ENCODE results near the gene CAVIN4.
A peak's percentile ranks its signal among the peaks of the same experiment; 100 is the strongest.

CAVIN4 gene

DNA sequence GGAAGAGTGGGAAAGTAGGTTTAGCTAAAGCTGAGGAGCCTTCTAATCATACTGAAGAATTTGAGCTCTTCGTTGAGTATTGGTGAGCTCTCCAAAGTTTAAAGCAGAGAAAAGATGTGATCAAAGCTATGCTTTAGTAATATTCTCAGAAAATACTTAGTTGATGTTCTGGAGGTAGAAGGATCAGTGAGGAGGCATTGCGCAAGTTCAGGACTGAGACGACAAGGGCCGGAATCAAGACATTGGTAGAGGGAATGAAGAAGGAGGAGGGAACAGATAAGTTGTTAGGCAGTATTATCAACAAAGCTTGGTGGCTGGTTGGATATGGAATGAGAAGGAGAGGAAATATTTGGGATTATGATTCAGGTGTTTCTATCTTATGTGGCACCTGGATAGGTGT lies 7.1 kb downstream of the CAVIN4 start:
- H3K4me3 ChIP-seq (ENCODE audit: low read depth, low read length), result no peak overlapping the region
- no peak for DNase-seq (ENCODE audit: low read depth)
- TF ChIP-seq, protein P1, sequence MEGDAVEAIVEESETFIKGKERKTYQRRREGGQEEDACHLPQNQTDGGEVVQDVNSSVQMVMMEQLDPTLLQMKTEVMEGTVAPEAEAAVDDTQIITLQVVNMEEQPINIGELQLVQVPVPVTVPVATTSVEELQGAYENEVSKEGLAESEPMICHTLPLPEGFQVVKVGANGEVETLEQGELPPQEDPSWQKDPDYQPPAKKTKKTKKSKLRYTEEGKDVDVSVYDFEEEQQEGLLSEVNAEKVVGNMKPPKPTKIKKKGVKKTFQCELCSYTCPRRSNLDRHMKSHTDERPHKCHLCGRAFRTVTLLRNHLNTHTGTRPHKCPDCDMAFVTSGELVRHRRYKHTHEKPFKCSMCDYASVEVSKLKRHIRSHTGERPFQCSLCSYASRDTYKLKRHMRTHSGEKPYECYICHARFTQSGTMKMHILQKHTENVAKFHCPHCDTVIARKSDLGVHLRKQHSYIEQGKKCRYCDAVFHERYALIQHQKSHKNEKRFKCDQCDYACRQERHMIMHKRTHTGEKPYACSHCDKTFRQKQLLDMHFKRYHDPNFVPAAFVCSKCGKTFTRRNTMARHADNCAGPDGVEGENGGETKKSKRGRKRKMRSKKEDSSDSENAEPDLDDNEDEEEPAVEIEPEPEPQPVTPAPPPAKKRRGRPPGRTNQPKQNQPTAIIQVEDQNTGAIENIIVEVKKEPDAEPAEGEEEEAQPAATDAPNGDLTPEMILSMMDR (IDR thresholded peaks at IDR 0.05; ENCODE audit: low read depth, low read length, missing control alignments), result no peak
- in situ Hi-C loops (cut with HindIII; ENCODE audit: low sequenced_read_pairs), result loop anchor here (10.0 to 25.0 kb wide), 2 partner anchors 273 to 530 kb away; no protein-coding TSS in a partner anchor

- in situ Hi-C loops (cut with HindIII; ENCODE audit: low sequenced_read_pairs), result loop anchor here (10.0 to 25.0 kb wide), 2 partner anchors 274 to 531 kb away; no protein-coding TSS in a partner anchor
- H3K4me3 ChIP-seq (ENCODE audit: low read depth, low read length), result no peak overlapping the region
- DNase-seq (ENCODE audit: low read depth), result no peak
- TF ChIP-seq, protein P1 (IDR thresholded peaks at IDR 0.05; ENCODE audit: low read depth, low read length, missing control alignments), result no peak
Measured at GRCh38 chr9:100586093-100586492, 8.2 kb downstream of the CAVIN4 start.

- in situ Hi-C loops (cut with HindIII; ENCODE audit: low sequenced_read_pairs), result loop anchor here (10.0 to 25.0 kb wide), 2 partner anchors 275 to 533 kb away; no protein-coding TSS in a partner anchor
- H3K4me3 ChIP-seq (ENCODE audit: low read depth, low read length), result no peak overlapping the region
- no peak for DNase-seq (ENCODE audit: low read depth)
- TF ChIP-seq, protein P1 (IDR thresholded peaks at IDR 0.05; ENCODE audit: low read depth, low read length, missing control alignments), result no peak
Measured at GRCh38 chr9:100587375-100587774, 9.5 kb downstream of the CAVIN4 start.

DNA sequence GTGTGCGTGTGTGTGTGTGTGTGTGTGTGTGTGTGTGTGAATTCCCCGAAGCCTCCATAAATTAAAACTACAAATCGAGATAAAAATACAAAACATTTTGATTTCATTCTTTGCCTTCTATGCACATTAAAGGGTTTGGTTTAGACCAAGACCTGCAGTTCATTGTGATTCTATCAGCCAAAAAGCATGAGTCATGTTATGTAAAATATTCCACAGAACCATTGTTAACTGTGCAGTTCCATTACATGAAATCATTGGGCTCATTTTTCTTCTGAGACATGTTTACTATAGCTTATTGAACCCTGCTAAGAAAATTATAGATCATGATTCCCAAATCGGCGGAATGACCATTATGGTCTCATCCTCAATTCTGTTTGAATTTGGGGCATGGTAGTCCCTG lies 11.7 kb downstream of the CAVIN4 start:
- H3K4me3 ChIP-seq (ENCODE audit: low read depth, low read length), result no peak overlapping the region
- in situ Hi-C loops (cut with HindIII; ENCODE audit: low sequenced_read_pairs), result loop anchor here (10.0 to 25.0 kb wide), 2 partner anchors 277 to 535 kb away; no protein-coding TSS in a partner anchor
- DNase-seq (ENCODE audit: low read depth), result peak; percentile 71
- TF ChIP-seq, protein P1 (IDR thresholded peaks at IDR 0.05; ENCODE audit: low read depth, low read length, missing control alignments), result no peak

- in situ Hi-C loops (cut with HindIII; ENCODE audit: low sequenced_read_pairs), result loop anchor here (25.0 kb wide), 1 partner anchor 278 kb away; no protein-coding TSS in a partner anchor
- TF ChIP-seq, protein P1 (IDR thresholded peaks at IDR 0.05; ENCODE audit: low read depth, low read length, missing control alignments), result no peak
- H3K4me3 ChIP-seq (ENCODE audit: low read depth, low read length), result no peak overlapping the region
- DNase-seq (ENCODE audit: low read depth), result no peak
Measured at GRCh38 chr9:100590481-100590880, 12.6 kb downstream of the CAVIN4 start.

DNA sequence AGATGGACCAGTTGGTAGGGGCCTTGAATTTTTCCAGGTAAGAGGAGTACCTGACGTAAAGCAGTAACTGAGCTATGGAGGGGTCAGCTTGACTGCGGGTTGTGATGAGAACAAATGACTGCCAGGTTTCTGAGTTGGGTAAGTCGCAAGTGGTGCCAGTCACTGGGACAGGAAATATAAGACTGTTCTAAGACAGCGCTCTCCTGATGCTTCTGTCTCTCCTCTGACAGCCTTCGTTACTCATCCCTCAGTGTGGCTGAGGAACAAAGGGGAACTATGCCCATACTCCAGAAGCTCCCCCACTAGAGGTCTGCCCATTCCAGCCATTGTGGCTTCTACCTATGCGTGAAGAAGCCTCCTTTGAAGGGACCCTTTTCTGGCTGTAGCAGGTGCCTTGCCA lies 13.3 kb downstream of the CAVIN4 start:
- TF ChIP-seq, protein P1 (IDR thresholded peaks at IDR 0.05; ENCODE audit: low read depth, low read length, missing control alignments), result no peak
- DNase-seq (ENCODE audit: low read depth), result no peak
- in situ Hi-C loops (cut with HindIII; ENCODE audit: low sequenced_read_pairs), result loop anchor here (25.0 kb wide), 1 partner anchor 279 kb away; no protein-coding TSS in a partner anchor
- H3K4me3 ChIP-seq (ENCODE audit: low read depth, low read length), result no peak overlapping the region
